WTC11 (cell line): Measurements from ENCODE around the gene RAMP1. TPM values are rescaled to one million over a fixed set of nuclear protein-coding genes. Genes with fewer than 3 reads are reported as not detected.

ENCODE experiments used
- ATAC-seq: fragments of 200-7000 bp; cut with Tn5 transposase; 2 replicates; pipeline ENCODE4 v1.10.0; 2021; ENCODE audit warnings: mild to moderate bottlenecking, moderate library complexity
- CTCF ChIA-PET: fragments of 300-600 bp; sonication (Branson Sonifier 250); formaldehyde crosslinking; loops from one replicate; lab custom pipeline; 2021; ENCODE audit warnings: antibody characterized with exemption; lab: Charles Lee
- POLR2A ChIA-PET: fragments of 350-600 bp; sonication (Branson Sonifier 250); formaldehyde crosslinking; loops from one replicate; lab custom pipeline; 2021; ENCODE audit warnings: antibody characterized with exemption; lab: Charles Lee
- DNase-seq: peaks from one replicate; pipeline ENCODE4 v3.0.0; 2021; ENCODE audit warnings: low spot score
- H3K27ac Mint-ChIP-seq: 2 replicates; pipeline ENCODE4 v1.8.0; 2021; ENCODE audit warnings: mixed read lengths
- H3K27me3 Mint-ChIP-seq: 2 replicates; pipeline ENCODE4 v1.8.0; 2021; ENCODE audit warnings: low read depth, mild to moderate bottlenecking, moderate library complexity, mixed read lengths
- H3K36me3 Mint-ChIP-seq: 2 replicates; pipeline ENCODE4 v1.8.0; 2021; ENCODE audit warnings: mixed read lengths
- H3K4me1 Mint-ChIP-seq: 2 replicates; pipeline ENCODE4 v1.8.0; 2022; ENCODE audit warnings: mixed read lengths
- H3K4me3 Mint-ChIP-seq: 2 replicates; pipeline ENCODE4 v1.8.0; 2021; ENCODE audit warnings: mild to moderate bottlenecking, moderate library complexity, mixed read lengths
- H3K9me3 Mint-ChIP-seq: 2 replicates; pipeline ENCODE4 v1.8.0; 2021; ENCODE audit warnings: mixed read lengths
- CDX4 ChIP-seq: fragments of 250-450 bp; sonication (Bioruptor Pico); IDR thresholded peaks from 2 replicates; pipeline ENCODE4 v1.9.0; 2021; ENCODE audit warnings: moderate library complexity, mild to moderate bottlenecking, inconsistent platforms, borderline replicate concordance
- E2F1 ChIP-seq: sonication (generic); formaldehyde crosslinking; IDR thresholded peaks from 2 replicates; pipeline ENCODE4 v1.8.0; 2022; ENCODE audit warnings: mild to moderate bottlenecking, missing genetic modification reagents
- ERG ChIP-seq: fragments of 250-450 bp; sonication (Bioruptor Pico); IDR thresholded peaks from 2 replicates; pipeline ENCODE4 v1.8.0; 2021; ENCODE audit warnings: mild to moderate bottlenecking
- ESRRA ChIP-seq: sonication (generic); formaldehyde crosslinking; IDR thresholded peaks from 2 replicates; pipeline ENCODE4 v1.8.1; 2022; ENCODE audit warnings: mild to moderate bottlenecking, missing genetic modification reagents, borderline replicate concordance
- JAZF1 ChIP-seq: fragments of 250-450 bp; sonication (Bioruptor Pico); IDR thresholded peaks from 2 replicates; pipeline ENCODE4 v1.9.0; 2021; ENCODE audit warnings: moderate library complexity, mild to moderate bottlenecking, inconsistent platforms
- JUN ChIP-seq: sonication (generic); formaldehyde crosslinking; IDR thresholded peaks from 2 replicates; pipeline ENCODE4 v1.8.0; 2023; ENCODE audit warnings: mild to moderate bottlenecking, missing genetic modification reagents
- NFYB ChIP-seq: sonication (generic); formaldehyde crosslinking; conservative IDR thresholded peaks from 2 replicates; pipeline ENCODE4 v1.8.0; 2022; ENCODE audit warnings: low read depth, missing genetic modification reagents
- NR1H2 ChIP-seq: sonication (generic); formaldehyde crosslinking; IDR thresholded peaks from 2 replicates; pipeline ENCODE4 v1.9.0; 2021; ENCODE audit warnings: mild to moderate bottlenecking, moderate library complexity, missing genetic modification reagents
- SMAD3 ChIP-seq: sonication (generic); formaldehyde crosslinking; IDR thresholded peaks from 2 replicates; pipeline ENCODE4 v1.8.0; 2022; ENCODE audit warnings: missing genetic modification reagents, mild to moderate bottlenecking, borderline replicate concordance
- USF1 ChIP-seq: sonication (generic); formaldehyde crosslinking; IDR thresholded peaks from 2 replicates; pipeline ENCODE4 v1.8.0; 2022; ENCODE audit warnings: mild to moderate bottlenecking, missing genetic modification reagents
- total RNA-seq: library from RNA; stranded (reverse); gene quantifications from 3 replicates; pipeline ENCODE4 v1.2.3, GENCODE V29; 2021
- TF ChIP-seq, protein P1 (sequence below): sonication (generic); formaldehyde crosslinking; IDR thresholded peaks from 2 replicates; pipeline ENCODE4 v1.8.1; 2023; ENCODE audit warnings: mild to moderate bottlenecking, missing genetic modification reagents, borderline replicate concordance
- TF ChIP-seq, protein P2 (sequence below): fragments of 250-450 bp; sonication (Bioruptor Pico); IDR thresholded peaks from 2 replicates; pipeline ENCODE4 v1.9.0; 2021; ENCODE audit warnings: mild to moderate bottlenecking
- TF ChIP-seq, protein P3 (sequence below): sonication (generic); formaldehyde crosslinking; conservative IDR thresholded peaks from 2 replicates; pipeline ENCODE4 v1.8.1; 2023; ENCODE audit warnings: mild to moderate bottlenecking, low read depth, missing genetic modification reagents, moderate library complexity
- TF ChIP-seq, protein P4 (sequence below): fragments of 250-450 bp; sonication (Bioruptor Pico); IDR thresholded peaks from 2 replicates; pipeline ENCODE4 v1.9.0; 2021; ENCODE audit warnings: mild to moderate bottlenecking, borderline replicate concordance

RAMP1 gene
- total RNA-seq, 1 experiment from 2014 or later = 1.0 TPM

- no peak for TF ChIP-seq ESRRA (CRISPR knock-in tag)
Measured at GRCh38 chr2:237943395-237944094, 84.1 kb downstream of the RAMP1 start (continued).

DNA sequence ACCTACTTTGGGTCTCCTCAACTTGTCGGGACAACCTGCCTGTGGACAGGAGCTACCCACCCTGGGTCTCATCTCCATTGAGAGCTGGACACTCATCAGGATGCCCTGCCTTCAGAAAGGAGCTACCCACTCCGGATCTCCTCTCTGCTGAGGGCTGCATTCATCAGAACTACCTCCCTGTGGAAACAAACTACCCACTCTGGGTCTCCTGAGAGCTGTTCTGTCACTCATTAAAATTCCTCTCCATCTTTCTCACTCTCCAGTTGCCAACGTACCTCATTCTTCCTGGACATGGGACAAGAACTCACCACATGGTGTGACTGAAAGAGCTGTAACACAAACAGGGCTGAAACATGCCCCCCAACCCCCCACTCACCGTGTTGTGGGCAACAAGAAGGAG lies 84.9 kb downstream of the RAMP1 start:
- ATAC-seq (no peak), DNase-seq (no peak)
- Mint-ChIP-seq H3K27ac (no peak overlapping the region), H3K36me3 (peaks cover 17% of the 10 kb centered on the region), H3K4me1 (peaks cover 13% of the 10 kb centered on the region), H3K4me3 (no peak overlapping the region), H3K27me3 (peaks cover 10% of the 10 kb centered on the region), H3K9me3 (peaks cover 39% of the 10 kb centered on the region)
- ChIA-PET POLR2A (no interaction called here), CTCF (interaction anchor here (1.6 to 1.8 kb wide), 2 partner anchors 13 to 21 kb away, joined by 5 to 9 read pairs; no protein-coding TSS in a partner anchor)
- TF ChIP-seq JAZF1 (CRISPR knock-in tag) = no peak
- TF ChIP-seq, protein P1, sequence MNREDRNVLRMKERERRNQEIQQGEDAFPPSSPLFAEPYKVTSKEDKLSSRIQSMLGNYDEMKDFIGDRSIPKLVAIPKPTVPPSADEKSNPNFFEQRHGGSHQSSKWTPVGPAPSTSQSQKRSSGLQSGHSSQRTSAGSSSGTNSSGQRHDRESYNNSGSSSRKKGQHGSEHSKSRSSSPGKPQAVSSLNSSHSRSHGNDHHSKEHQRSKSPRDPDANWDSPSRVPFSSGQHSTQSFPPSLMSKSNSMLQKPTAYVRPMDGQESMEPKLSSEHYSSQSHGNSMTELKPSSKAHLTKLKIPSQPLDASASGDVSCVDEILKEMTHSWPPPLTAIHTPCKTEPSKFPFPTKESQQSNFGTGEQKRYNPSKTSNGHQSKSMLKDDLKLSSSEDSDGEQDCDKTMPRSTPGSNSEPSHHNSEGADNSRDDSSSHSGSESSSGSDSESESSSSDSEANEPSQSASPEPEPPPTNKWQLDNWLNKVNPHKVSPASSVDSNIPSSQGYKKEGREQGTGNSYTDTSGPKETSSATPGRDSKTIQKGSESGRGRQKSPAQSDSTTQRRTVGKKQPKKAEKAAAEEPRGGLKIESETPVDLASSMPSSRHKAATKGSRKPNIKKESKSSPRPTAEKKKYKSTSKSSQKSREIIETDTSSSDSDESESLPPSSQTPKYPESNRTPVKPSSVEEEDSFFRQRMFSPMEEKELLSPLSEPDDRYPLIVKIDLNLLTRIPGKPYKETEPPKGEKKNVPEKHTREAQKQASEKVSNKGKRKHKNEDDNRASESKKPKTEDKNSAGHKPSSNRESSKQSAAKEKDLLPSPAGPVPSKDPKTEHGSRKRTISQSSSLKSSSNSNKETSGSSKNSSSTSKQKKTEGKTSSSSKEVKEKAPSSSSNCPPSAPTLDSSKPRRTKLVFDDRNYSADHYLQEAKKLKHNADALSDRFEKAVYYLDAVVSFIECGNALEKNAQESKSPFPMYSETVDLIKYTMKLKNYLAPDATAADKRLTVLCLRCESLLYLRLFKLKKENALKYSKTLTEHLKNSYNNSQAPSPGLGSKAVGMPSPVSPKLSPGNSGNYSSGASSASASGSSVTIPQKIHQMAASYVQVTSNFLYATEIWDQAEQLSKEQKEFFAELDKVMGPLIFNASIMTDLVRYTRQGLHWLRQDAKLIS (CRISPR knock-in tag) = no peak
- TF ChIP-seq, protein P2, sequence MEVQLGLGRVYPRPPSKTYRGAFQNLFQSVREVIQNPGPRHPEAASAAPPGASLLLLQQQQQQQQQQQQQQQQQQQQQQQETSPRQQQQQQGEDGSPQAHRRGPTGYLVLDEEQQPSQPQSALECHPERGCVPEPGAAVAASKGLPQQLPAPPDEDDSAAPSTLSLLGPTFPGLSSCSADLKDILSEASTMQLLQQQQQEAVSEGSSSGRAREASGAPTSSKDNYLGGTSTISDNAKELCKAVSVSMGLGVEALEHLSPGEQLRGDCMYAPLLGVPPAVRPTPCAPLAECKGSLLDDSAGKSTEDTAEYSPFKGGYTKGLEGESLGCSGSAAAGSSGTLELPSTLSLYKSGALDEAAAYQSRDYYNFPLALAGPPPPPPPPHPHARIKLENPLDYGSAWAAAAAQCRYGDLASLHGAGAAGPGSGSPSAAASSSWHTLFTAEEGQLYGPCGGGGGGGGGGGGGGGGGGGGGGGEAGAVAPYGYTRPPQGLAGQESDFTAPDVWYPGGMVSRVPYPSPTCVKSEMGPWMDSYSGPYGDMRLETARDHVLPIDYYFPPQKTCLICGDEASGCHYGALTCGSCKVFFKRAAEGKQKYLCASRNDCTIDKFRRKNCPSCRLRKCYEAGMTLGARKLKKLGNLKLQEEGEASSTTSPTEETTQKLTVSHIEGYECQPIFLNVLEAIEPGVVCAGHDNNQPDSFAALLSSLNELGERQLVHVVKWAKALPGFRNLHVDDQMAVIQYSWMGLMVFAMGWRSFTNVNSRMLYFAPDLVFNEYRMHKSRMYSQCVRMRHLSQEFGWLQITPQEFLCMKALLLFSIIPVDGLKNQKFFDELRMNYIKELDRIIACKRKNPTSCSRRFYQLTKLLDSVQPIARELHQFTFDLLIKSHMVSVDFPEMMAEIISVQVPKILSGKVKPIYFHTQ (CRISPR knock-in tag) = no peak
- TF ChIP-seq JUN (CRISPR knock-in tag) = no peak
- TF ChIP-seq SMAD3 (CRISPR knock-in tag) = no peak
- no peak for TF ChIP-seq CDX4 (CRISPR knock-in tag)
- no peak for TF ChIP-seq ERG (CRISPR knock-in tag)
- TF ChIP-seq NR1H2 (CRISPR knock-in tag) = no peak
- no peak for TF ChIP-seq NFYB (CRISPR knock-in tag)
- TF ChIP-seq E2F1 (CRISPR knock-in tag) = no peak
- TF ChIP-seq, protein P3, sequence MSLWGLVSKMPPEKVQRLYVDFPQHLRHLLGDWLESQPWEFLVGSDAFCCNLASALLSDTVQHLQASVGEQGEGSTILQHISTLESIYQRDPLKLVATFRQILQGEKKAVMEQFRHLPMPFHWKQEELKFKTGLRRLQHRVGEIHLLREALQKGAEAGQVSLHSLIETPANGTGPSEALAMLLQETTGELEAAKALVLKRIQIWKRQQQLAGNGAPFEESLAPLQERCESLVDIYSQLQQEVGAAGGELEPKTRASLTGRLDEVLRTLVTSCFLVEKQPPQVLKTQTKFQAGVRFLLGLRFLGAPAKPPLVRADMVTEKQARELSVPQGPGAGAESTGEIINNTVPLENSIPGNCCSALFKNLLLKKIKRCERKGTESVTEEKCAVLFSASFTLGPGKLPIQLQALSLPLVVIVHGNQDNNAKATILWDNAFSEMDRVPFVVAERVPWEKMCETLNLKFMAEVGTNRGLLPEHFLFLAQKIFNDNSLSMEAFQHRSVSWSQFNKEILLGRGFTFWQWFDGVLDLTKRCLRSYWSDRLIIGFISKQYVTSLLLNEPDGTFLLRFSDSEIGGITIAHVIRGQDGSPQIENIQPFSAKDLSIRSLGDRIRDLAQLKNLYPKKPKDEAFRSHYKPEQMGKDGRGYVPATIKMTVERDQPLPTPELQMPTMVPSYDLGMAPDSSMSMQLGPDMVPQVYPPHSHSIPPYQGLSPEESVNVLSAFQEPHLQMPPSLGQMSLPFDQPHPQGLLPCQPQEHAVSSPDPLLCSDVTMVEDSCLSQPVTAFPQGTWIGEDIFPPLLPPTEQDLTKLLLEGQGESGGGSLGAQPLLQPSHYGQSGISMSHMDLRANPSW (CRISPR knock-in tag) = no peak
- TF ChIP-seq, protein P4, sequence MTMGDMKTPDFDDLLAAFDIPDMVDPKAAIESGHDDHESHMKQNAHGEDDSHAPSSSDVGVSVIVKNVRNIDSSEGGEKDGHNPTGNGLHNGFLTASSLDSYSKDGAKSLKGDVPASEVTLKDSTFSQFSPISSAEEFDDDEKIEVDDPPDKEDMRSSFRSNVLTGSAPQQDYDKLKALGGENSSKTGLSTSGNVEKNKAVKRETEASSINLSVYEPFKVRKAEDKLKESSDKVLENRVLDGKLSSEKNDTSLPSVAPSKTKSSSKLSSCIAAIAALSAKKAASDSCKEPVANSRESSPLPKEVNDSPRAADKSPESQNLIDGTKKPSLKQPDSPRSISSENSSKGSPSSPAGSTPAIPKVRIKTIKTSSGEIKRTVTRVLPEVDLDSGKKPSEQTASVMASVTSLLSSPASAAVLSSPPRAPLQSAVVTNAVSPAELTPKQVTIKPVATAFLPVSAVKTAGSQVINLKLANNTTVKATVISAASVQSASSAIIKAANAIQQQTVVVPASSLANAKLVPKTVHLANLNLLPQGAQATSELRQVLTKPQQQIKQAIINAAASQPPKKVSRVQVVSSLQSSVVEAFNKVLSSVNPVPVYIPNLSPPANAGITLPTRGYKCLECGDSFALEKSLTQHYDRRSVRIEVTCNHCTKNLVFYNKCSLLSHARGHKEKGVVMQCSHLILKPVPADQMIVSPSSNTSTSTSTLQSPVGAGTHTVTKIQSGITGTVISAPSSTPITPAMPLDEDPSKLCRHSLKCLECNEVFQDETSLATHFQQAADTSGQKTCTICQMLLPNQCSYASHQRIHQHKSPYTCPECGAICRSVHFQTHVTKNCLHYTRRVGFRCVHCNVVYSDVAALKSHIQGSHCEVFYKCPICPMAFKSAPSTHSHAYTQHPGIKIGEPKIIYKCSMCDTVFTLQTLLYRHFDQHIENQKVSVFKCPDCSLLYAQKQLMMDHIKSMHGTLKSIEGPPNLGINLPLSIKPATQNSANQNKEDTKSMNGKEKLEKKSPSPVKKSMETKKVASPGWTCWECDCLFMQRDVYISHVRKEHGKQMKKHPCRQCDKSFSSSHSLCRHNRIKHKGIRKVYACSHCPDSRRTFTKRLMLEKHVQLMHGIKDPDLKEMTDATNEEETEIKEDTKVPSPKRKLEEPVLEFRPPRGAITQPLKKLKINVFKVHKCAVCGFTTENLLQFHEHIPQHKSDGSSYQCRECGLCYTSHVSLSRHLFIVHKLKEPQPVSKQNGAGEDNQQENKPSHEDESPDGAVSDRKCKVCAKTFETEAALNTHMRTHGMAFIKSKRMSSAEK (CRISPR knock-in tag) = no peak
- TF ChIP-seq USF1 = no peak
